ENCODE results near the gene EVC2.

DNA sequence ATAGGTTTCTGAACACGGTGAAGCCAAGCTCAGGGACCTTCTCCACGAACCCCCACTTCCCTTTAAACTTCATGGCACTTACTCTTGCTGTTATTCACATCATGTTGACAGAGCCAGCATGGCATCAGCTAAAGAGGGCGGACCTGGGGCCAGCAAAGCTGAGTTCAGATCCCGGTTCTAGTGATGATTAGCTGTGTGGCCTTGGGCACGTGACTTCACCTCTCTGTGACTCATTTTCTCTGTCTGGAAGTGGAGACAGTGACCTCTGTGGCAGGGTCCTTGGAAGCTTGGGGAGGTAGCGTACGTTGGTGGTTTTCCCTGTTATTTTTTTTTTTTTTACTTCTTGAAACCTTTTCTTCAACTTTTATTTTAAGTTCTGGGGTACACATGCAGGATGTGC, 16.0 kb upstream of the EVC2 start:
- TF ChIP-seq, protein P1, sequence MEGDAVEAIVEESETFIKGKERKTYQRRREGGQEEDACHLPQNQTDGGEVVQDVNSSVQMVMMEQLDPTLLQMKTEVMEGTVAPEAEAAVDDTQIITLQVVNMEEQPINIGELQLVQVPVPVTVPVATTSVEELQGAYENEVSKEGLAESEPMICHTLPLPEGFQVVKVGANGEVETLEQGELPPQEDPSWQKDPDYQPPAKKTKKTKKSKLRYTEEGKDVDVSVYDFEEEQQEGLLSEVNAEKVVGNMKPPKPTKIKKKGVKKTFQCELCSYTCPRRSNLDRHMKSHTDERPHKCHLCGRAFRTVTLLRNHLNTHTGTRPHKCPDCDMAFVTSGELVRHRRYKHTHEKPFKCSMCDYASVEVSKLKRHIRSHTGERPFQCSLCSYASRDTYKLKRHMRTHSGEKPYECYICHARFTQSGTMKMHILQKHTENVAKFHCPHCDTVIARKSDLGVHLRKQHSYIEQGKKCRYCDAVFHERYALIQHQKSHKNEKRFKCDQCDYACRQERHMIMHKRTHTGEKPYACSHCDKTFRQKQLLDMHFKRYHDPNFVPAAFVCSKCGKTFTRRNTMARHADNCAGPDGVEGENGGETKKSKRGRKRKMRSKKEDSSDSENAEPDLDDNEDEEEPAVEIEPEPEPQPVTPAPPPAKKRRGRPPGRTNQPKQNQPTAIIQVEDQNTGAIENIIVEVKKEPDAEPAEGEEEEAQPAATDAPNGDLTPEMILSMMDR (IDR thresholded peaks at IDR 0.05), result no peak
- no peak for TF ChIP-seq EZH2 (IDR thresholded peaks at IDR 0.05; ENCODE audit: borderline replicate concordance, insufficient read depth, low read depth, low read length, poor library complexity, severe bottlenecking)
